Keratinocyte (primary cell): Measurements from ENCODE around the gene USF3.

Source experiments
- EZH2 ChIP-seq: IDR thresholded peaks from one replicate; pipeline ENCODE4 v1.6.1; 2012; ENCODE audit warnings: inconsistent platforms, mild to moderate bottlenecking, low read length, moderate library complexity
- TF ChIP-seq, protein P1 (sequence below), 3 experiments: IDR thresholded peaks in 1 of 3; conservative IDR thresholded peaks in 1 of 3; optimal IDR thresholded peaks in 1 of 3; 2 replicates in 2 of 3; 3 replicates in 1 of 3; pipeline versions ENCODE3 to v1.5.1; 2011; ENCODE audit warnings: low read length in 3 of 3, mild to moderate bottlenecking in 3 of 3, moderate library complexity in 2 of 3, control low read depth in 1 of 3, inconsistent platforms in 1 of 3; ENCODE audit not compliant: insufficient read depth in 2 of 3; ENCODE audit errors: extremely low read depth in 1 of 3

- TF ChIP-seq, protein P1, sequence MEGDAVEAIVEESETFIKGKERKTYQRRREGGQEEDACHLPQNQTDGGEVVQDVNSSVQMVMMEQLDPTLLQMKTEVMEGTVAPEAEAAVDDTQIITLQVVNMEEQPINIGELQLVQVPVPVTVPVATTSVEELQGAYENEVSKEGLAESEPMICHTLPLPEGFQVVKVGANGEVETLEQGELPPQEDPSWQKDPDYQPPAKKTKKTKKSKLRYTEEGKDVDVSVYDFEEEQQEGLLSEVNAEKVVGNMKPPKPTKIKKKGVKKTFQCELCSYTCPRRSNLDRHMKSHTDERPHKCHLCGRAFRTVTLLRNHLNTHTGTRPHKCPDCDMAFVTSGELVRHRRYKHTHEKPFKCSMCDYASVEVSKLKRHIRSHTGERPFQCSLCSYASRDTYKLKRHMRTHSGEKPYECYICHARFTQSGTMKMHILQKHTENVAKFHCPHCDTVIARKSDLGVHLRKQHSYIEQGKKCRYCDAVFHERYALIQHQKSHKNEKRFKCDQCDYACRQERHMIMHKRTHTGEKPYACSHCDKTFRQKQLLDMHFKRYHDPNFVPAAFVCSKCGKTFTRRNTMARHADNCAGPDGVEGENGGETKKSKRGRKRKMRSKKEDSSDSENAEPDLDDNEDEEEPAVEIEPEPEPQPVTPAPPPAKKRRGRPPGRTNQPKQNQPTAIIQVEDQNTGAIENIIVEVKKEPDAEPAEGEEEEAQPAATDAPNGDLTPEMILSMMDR (optimal IDR thresholded peaks at IDR 0.05 in 1 of 3, IDR thresholded peaks at IDR 0.05 in 1 of 3, conservative IDR thresholded peaks at IDR 0.05 in 1 of 3; ENCODE audit: extremely low read depth in 1 of 3, insufficient read depth in 2 of 3, low read length in 3 of 3) = no peak
- no peak for TF ChIP-seq EZH2
Observed at GRCh38 chr3:113637756-113638155, 58.7 kb downstream of the USF3 start.
